SU-DHL-6 (cell line): ENCODE data around the gene CARD6.
A peak's percentile ranks its signal among the peaks of the same experiment; 100 is the strongest.

Source experiments
- H2AFZ ChIP-seq: fragments of 200-600 bp; sonication (generic); 2 replicates; pipeline ENCODE4 v1.6.1; 2014; ENCODE audit warnings: low read depth, mild to moderate bottlenecking, moderate library complexity, mixed read lengths, antibody characterized with exemption, low read length; ENCODE audit not compliant: severe bottlenecking
- H3F3A ChIP-seq: fragments of 200-600 bp; shearing (Covaris generic); 2 replicates; pipeline ENCODE4 v1.6.0; 2016; ENCODE audit warnings: antibody characterized with exemption, mild to moderate bottlenecking; ENCODE audit not compliant: insufficient read depth
- H3K27ac ChIP-seq: fragments of 200-600 bp; sonication (generic); 2 replicates; pipeline ENCODE4 v1.5.1; 2016; ENCODE audit warnings: low read depth, mild to moderate bottlenecking, low read length, moderate library complexity, mixed read lengths
- H3K27me3 ChIP-seq: fragments of 200-600 bp; sonication (generic), shearing (Covaris generic); 2 replicates; pipeline ENCODE4 v1.6.0; 2014; ENCODE audit warnings: mild to moderate bottlenecking, low read length
- H3K36me3 ChIP-seq: fragments of 200-600 bp; sonication (generic); 2 replicates; pipeline ENCODE4 v1.6.1; 2014; ENCODE audit warnings: mild to moderate bottlenecking, low read length, mixed read lengths
- H3K4me2 ChIP-seq: fragments of 300-600, 200-600 bp; shearing (Covaris generic), sonication (generic); 2 replicates; pipeline ENCODE4 v1.6.0; 2014; ENCODE audit warnings: low read length, low read depth, mild to moderate bottlenecking; ENCODE audit not compliant: poor library complexity, severe bottlenecking
- H3K4me3 ChIP-seq: fragments of 200-600 bp; sonication (generic); 2 replicates; pipeline ENCODE4 v1.5.1; 2014; ENCODE audit warnings: antibody characterized with exemption, low read length, mild to moderate bottlenecking, mixed read lengths; ENCODE audit not compliant: insufficient read depth, poor library complexity, severe bottlenecking
- H3K79me2 ChIP-seq: fragments of 200-600 bp; sonication (generic); 2 replicates; pipeline ENCODE4 v1.6.1; 2014; ENCODE audit warnings: mild to moderate bottlenecking, low read length, moderate library complexity; ENCODE audit not compliant: insufficient read depth
- H3K9ac ChIP-seq: fragments of 200-600 bp; sonication (generic); 2 replicates; pipeline ENCODE4 v1.7.0; 2014; ENCODE audit warnings: mild to moderate bottlenecking, low read length
- H3K9me2 ChIP-seq: fragments of 200-600 bp; sonication (generic); replicated peaks from 2 replicates; pipeline ENCODE4 v1.6.1; 2014; ENCODE audit warnings: low read length; ENCODE audit not compliant: insufficient read depth
- H3K9me3 ChIP-seq: fragments of 200-600 bp; sonication (generic); 2 replicates; pipeline ENCODE4 v1.6.1; 2014; ENCODE audit warnings: low read length, mixed read lengths; ENCODE audit not compliant: insufficient read depth
- H4K20me1 ChIP-seq: fragments of 200-600 bp; sonication (generic); 2 replicates; pipeline ENCODE4 v1.6.1; 2014; ENCODE audit warnings: low read depth, mild to moderate bottlenecking, antibody characterized with exemption, low read length, moderate library complexity, mixed read lengths
- CTCF ChIP-seq: fragments of 200-600 bp; sonication (generic); IDR thresholded peaks from one replicate; pipeline ENCODE4 v1.5.1; 2017; ENCODE audit warnings: antibody characterized with exemption, mild to moderate bottlenecking, low read length, moderate library complexity; ENCODE audit not compliant: insufficient read depth, poor library complexity, severe bottlenecking
- EZH2phosphoT487 ChIP-seq: fragments of 200-600 bp; sonication (generic), shearing (Covaris generic); conservative IDR thresholded peaks from 2 replicates; pipeline ENCODE4 v1.6.1; 2018; ENCODE audit warnings: mild to moderate bottlenecking, antibody characterized with exemption, low read length, moderate library complexity, mixed read lengths

CARD6 gene

GRCh38 chr5:40834849-40835787 lies 6.0 kb upstream of the CARD6 start, which contains the start of gene RPL37:
TSS of gene RPL37 (minus strand) at chr5:40835222. CDS start at chr5:40835185, 37 bp downstream.
- no peaks in the 10 kb centered on the region for H3K9me2 ChIP-seq
- peaks cover 43% of the 10 kb centered on the region for H3K79me2 ChIP-seq
- H3K27ac ChIP-seq, result peak within 1 kb of the TSS; percentile 83
- H3K9ac ChIP-seq, result peak within 1 kb of the TSS; percentile 99
- peaks cover 48% of the 10 kb centered on the region for H3F3A ChIP-seq
- peak within 1 kb of the TSS; percentile 90 for H3K4me2 ChIP-seq
- no peaks in the 10 kb centered on the region for H3K9me3 ChIP-seq
- no peaks in the 10 kb centered on the region for H3K27me3 ChIP-seq
- peaks cover 43% of the 10 kb centered on the region for H3K36me3 ChIP-seq
- H3K4me3 ChIP-seq, result peak within 1 kb of the TSS; percentile 99
- TF ChIP-seq CTCF, result no peak
- TF ChIP-seq EZH2phosphoT487, result no peak
- peak within 1 kb of the TSS; percentile 95 for H2AFZ ChIP-seq
- H4K20me1 ChIP-seq, result peaks cover 32% of the 10 kb centered on the region

- Histone ChIP-seq H3K4me2 (no peak overlapping the region), H2AFZ (no peak overlapping the region), H3K4me3 (no peak overlapping the region), H3K27ac (no peak overlapping the region), H3K27me3 (no peaks in the 10 kb centered on the region), H3K9me3 (no peaks in the 10 kb centered on the region), H3K36me3 (peaks cover 17% of the 10 kb centered on the region), H3F3A (peaks cover 19% of the 10 kb centered on the region), H4K20me1 (peaks cover 8% of the 10 kb centered on the region), H3K79me2 (peaks cover 19% of the 10 kb centered on the region), H3K9ac (no peak overlapping the region), H3K9me2 (no peaks in the 10 kb centered on the region)
- TF ChIP-seq CTCF, result no peak
- no peak for TF ChIP-seq EZH2phosphoT487
Measured at GRCh38 chr5:40838086-40838485, 3.1 kb upstream of the CARD6 start.

- Histone ChIP-seq H3K9me3 (no peaks in the 10 kb centered on the region), H3K27ac (no peak overlapping the region), H3K4me2 (no peak overlapping the region), H3K79me2 (no peaks in the 10 kb centered on the region), H3K9ac (no peak overlapping the region), H3K36me3 (no peaks in the 10 kb centered on the region), H3K27me3 (no peaks in the 10 kb centered on the region), H3K4me3 (no peak overlapping the region), H4K20me1 (no peaks in the 10 kb centered on the region), H2AFZ (no peak overlapping the region), H3K9me2 (no peaks in the 10 kb centered on the region), H3F3A (no peaks in the 10 kb centered on the region)
- TF ChIP-seq EZH2phosphoT487 (no peak), CTCF (no peak)
Measured at GRCh38 chr5:40842351-40842750, 1.2 kb downstream of the CARD6 start.
